Duodenal mucosa (tissue), 2 donors: Measurements from ENCODE around the gene RTN4.

ENCODE experiments used
- H3K27ac ChIP-seq: one replicate; pipeline ENCODE4 v1.7.0; 2013; ENCODE audit warnings: low read depth, low read length
- H3K27me3 ChIP-seq, 2 donors: one replicate each; pipeline ENCODE4 v1.7.0; 2013; ENCODE audit warnings: low read length in 2 of 2, control low read depth in 1 of 2; ENCODE audit not compliant: insufficient read depth in 2 of 2, control insufficient read depth in 1 of 2
- H3K36me3 ChIP-seq, 2 donors: one replicate each; pipeline ENCODE4 v1.7.0; 2013; ENCODE audit warnings: low read length in 2 of 2, control low read depth in 1 of 2; ENCODE audit not compliant: insufficient read depth in 2 of 2, control insufficient read depth in 1 of 2
- H3K4me1 ChIP-seq, 2 donors: one replicate each; pipeline ENCODE4 v1.7.0; 2013; ENCODE audit warnings: low read length in 2 of 2, control low read depth in 1 of 2; ENCODE audit not compliant: insufficient read depth in 2 of 2, control insufficient read depth in 1 of 2
- H3K4me3 ChIP-seq, 2 donors: one replicate each; pipeline ENCODE4 v1.7.0; 2013; ENCODE audit warnings: low read length in 2 of 2, low read depth in 1 of 2
- H3K9ac ChIP-seq, 2 donors: one replicate each; pipeline ENCODE4 v1.7.0; 2013; ENCODE audit warnings: low read length in 2 of 2, low read depth in 1 of 2
- H3K9me3 ChIP-seq, 2 donors: one replicate each; pipeline ENCODE4 v1.7.0; 2013; ENCODE audit warnings: low read length in 2 of 2, control low read depth in 1 of 2; ENCODE audit not compliant: control insufficient read depth in 1 of 2

Gene RTN4

GRCh38 chr2:54954158-54954557 lies 96.1 kb downstream of the RTN4 start:
- Histone ChIP-seq H3K27me3 (no peaks in the 10 kb centered on the region), H3K9ac (no peak overlapping the region), H3K36me3 (no peaks in the 10 kb centered on the region), H3K9me3 (no peaks in the 10 kb centered on the region), H3K4me3 (no peak overlapping the region), H3K4me1 (no peaks in the 10 kb centered on the region), H3K27ac (no peak overlapping the region)

- H3K4me3 ChIP-seq = no peak overlapping the region
- no peak overlapping the region for H3K9ac ChIP-seq
- no peaks in the 10 kb centered on the region for H3K36me3 ChIP-seq
- H3K9me3 ChIP-seq = no peaks in the 10 kb centered on the region
- no peak overlapping the region for H3K27ac ChIP-seq
- no peaks in the 10 kb centered on the region for H3K4me1 ChIP-seq
- no peaks in the 10 kb centered on the region for H3K27me3 ChIP-seq
These were observed 97.2 kb downstream of the RTN4 start for GRCh38 chr2:54952978-54953456.

GRCh38 chr2:54952425-54952824 lies 97.8 kb downstream of the RTN4 start:
- Histone ChIP-seq H3K9ac (no peak overlapping the region), H3K27me3 (no peaks in the 10 kb centered on the region), H3K4me1 (no peaks in the 10 kb centered on the region), H3K4me3 (no peak overlapping the region), H3K9me3 (no peaks in the 10 kb centered on the region), H3K36me3 (no peaks in the 10 kb centered on the region), H3K27ac (no peak overlapping the region)

GRCh38 chr2:54950811-54951210 lies 99.4 kb downstream of the RTN4 start:
- Histone ChIP-seq H3K9me3 (no peaks in the 10 kb centered on the region), H3K36me3 (no peaks in the 10 kb centered on the region), H3K27me3 (no peaks in the 10 kb centered on the region), H3K4me3 (no peak overlapping the region), H3K4me1 (no peaks in the 10 kb centered on the region), H3K27ac (no peak overlapping the region), H3K9ac (no peak overlapping the region)

GRCh38 chr2:54949431-54949830 lies 100.8 kb downstream of the RTN4 start:
- Histone ChIP-seq H3K36me3 (no peaks in the 10 kb centered on the region), H3K9me3 (no peaks in the 10 kb centered on the region), H3K27ac (no peak overlapping the region), H3K9ac (no peak overlapping the region), H3K4me3 (no peak overlapping the region), H3K4me1 (no peaks in the 10 kb centered on the region), H3K27me3 (no peaks in the 10 kb centered on the region)

- Histone ChIP-seq H3K4me1 (no peaks in the 10 kb centered on the region), H3K27me3 (no peaks in the 10 kb centered on the region), H3K36me3 (no peaks in the 10 kb centered on the region), H3K4me3 (no peak overlapping the region), H3K27ac (no peak overlapping the region), H3K9me3 (no peaks in the 10 kb centered on the region), H3K9ac (no peak overlapping the region)
These were observed 102.1 kb downstream of the RTN4 start for GRCh38 chr2:54948120-54948519.

- Histone ChIP-seq H3K4me1 (no peaks in the 10 kb centered on the region), H3K4me3 (no peak overlapping the region), H3K9ac (no peak overlapping the region), H3K27ac (no peak overlapping the region), H3K27me3 (no peaks in the 10 kb centered on the region), H3K9me3 (no peaks in the 10 kb centered on the region), H3K36me3 (no peaks in the 10 kb centered on the region)
These were observed 102.6 kb downstream of the RTN4 start for GRCh38 chr2:54947646-54948045.

- Histone ChIP-seq H3K36me3 (no peaks in the 10 kb centered on the region), H3K4me1 (no peaks in the 10 kb centered on the region), H3K9me3 (no peaks in the 10 kb centered on the region), H3K27me3 (no peaks in the 10 kb centered on the region), H3K27ac (no peak overlapping the region), H3K4me3 (no peak overlapping the region), H3K9ac (no peak overlapping the region)
These were observed 103.1 kb downstream of the RTN4 start for GRCh38 chr2:54947136-54947535.

- Histone ChIP-seq H3K36me3 (no peaks in the 10 kb centered on the region), H3K27me3 (no peaks in the 10 kb centered on the region), H3K4me1 (no peaks in the 10 kb centered on the region), H3K9ac (no peak overlapping the region), H3K27ac (no peak overlapping the region), H3K4me3 (no peak overlapping the region), H3K9me3 (no peaks in the 10 kb centered on the region)
These were observed 103.9 kb downstream of the RTN4 start for GRCh38 chr2:54946220-54946805.

GRCh38 chr2:54945391-54946219 lies 104.6 kb downstream of the RTN4 start:
- Histone ChIP-seq H3K27ac (no peak overlapping the region), H3K36me3 (no peaks in the 10 kb centered on the region), H3K4me1 (no peaks in the 10 kb centered on the region), H3K4me3 (no peak overlapping the region), H3K27me3 (no peaks in the 10 kb centered on the region), H3K9me3 (no peaks in the 10 kb centered on the region), H3K9ac (no peak overlapping the region)
